GM18508 (cell line): ENCODE results near the gene TLR7.

Experiments used
- ATAC-seq: cut with Tn5 transposase; IDR thresholded peaks from one replicate; pipeline ENCODE4 v1.9.1; 2021; ENCODE audit warnings: moderate number of reproducible peaks; ENCODE audit not compliant: insufficient read depth, unreplicated experiment

The TLR7 gene

GRCh38 chrX:12921886-12922598, 55.2 kb downstream of the TLR7 start:
- no peak for ATAC-seq

- ATAC-seq, result no peak
These were observed 55.7 kb downstream of the TLR7 start for GRCh38 chrX:12922599-12922919.

GRCh38 chrX:12929701-12930100, 62.8 kb downstream of the TLR7 start:
- no peak for ATAC-seq

- ATAC-seq, result no peak
These were observed 63.3 kb downstream of the TLR7 start for GRCh38 chrX:12930150-12930549.

- ATAC-seq, result no peak
These were observed 65.4 kb downstream of the TLR7 start for GRCh38 chrX:12932244-12932643.

- ATAC-seq, result no peak
These were observed 68.0 kb downstream of the TLR7 start for GRCh38 chrX:12934850-12935249.

- ATAC-seq, result no peak
These were observed 70.1 kb downstream of the TLR7 start for GRCh38 chrX:12936947-12937346.
